ENCODE measurements around the gene SLC1A5. TPM values are rescaled to one million over a fixed set of nuclear protein-coding genes. Genes with fewer than 3 reads are reported as not detected.

The SLC1A5 gene
- total RNA-seq, 3 donors from 2014 or later (not counting 1 experiment from before 2014, with no cell fraction given) = 11.2 to 23.1 (median 18.9) TPM

DNA sequence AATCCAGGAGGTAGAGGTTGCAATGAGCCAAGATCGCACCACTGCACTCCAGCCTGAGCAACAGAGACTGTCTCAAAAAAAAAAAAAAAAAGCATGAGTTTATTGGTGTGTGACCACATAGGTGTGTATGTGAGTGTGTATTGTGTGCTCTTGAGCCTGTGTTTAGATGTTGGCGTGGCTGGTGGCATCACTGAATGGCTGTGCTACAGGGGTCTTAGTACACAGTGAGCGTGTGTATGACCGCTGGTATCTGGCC, 2.5 kb downstream of the SLC1A5 start:
- Histone ChIP-seq H3K36me3 (ENCODE audit: control insufficient read depth, insufficient read depth, low read length) (peaks cover 17% of the 10 kb centered on the region), H3K27me3 (ENCODE audit: control insufficient read depth, insufficient read depth, low read length) (no peaks in the 10 kb centered on the region), H3K4me1 (ENCODE audit: control insufficient read depth, insufficient read depth, low read length) (peaks cover 62% of the 10 kb centered on the region), H3K9me3 (ENCODE audit: control insufficient read depth, insufficient read depth, low read length) (no peaks in the 10 kb centered on the region), H3K27ac (ENCODE audit: low read length) (peak overlapping the region; percentile 82), H3K4me3 (ENCODE audit: low read length) (peak overlapping the region; percentile 75)
- peaks cover 50 to 70% of the 10 kb centered on the region in 2 donors for H3K4me1 Mint-ChIP-seq
- H3K27ac Mint-ChIP-seq = peak overlapping the region; percentile 92 to 99
- WGBS (ENCODE audit: insufficient coverage) = 66% methylated on average over 4 of the region's 4 CpGs
- H3K27me3 Mint-ChIP-seq (ENCODE audit: low read depth in 2 of 2) = no peaks in the 10 kb centered on the region
- DNase-seq (no peak), ATAC-seq (no peak)
- intact Hi-C loops (cut with micrococcal nuclease) = no loop called here
- TF ChIP-seq, protein P1, sequence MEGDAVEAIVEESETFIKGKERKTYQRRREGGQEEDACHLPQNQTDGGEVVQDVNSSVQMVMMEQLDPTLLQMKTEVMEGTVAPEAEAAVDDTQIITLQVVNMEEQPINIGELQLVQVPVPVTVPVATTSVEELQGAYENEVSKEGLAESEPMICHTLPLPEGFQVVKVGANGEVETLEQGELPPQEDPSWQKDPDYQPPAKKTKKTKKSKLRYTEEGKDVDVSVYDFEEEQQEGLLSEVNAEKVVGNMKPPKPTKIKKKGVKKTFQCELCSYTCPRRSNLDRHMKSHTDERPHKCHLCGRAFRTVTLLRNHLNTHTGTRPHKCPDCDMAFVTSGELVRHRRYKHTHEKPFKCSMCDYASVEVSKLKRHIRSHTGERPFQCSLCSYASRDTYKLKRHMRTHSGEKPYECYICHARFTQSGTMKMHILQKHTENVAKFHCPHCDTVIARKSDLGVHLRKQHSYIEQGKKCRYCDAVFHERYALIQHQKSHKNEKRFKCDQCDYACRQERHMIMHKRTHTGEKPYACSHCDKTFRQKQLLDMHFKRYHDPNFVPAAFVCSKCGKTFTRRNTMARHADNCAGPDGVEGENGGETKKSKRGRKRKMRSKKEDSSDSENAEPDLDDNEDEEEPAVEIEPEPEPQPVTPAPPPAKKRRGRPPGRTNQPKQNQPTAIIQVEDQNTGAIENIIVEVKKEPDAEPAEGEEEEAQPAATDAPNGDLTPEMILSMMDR (IDR thresholded peaks at IDR 0.05) = no peak
- no peaks in the 10 kb centered on the region for H3K9me3 Mint-ChIP-seq
- peak overlapping the region; percentile 95 for H3K4me3 Mint-ChIP-seq
- no peaks in the 10 kb centered on the region for H3K36me3 Mint-ChIP-seq

DNA sequence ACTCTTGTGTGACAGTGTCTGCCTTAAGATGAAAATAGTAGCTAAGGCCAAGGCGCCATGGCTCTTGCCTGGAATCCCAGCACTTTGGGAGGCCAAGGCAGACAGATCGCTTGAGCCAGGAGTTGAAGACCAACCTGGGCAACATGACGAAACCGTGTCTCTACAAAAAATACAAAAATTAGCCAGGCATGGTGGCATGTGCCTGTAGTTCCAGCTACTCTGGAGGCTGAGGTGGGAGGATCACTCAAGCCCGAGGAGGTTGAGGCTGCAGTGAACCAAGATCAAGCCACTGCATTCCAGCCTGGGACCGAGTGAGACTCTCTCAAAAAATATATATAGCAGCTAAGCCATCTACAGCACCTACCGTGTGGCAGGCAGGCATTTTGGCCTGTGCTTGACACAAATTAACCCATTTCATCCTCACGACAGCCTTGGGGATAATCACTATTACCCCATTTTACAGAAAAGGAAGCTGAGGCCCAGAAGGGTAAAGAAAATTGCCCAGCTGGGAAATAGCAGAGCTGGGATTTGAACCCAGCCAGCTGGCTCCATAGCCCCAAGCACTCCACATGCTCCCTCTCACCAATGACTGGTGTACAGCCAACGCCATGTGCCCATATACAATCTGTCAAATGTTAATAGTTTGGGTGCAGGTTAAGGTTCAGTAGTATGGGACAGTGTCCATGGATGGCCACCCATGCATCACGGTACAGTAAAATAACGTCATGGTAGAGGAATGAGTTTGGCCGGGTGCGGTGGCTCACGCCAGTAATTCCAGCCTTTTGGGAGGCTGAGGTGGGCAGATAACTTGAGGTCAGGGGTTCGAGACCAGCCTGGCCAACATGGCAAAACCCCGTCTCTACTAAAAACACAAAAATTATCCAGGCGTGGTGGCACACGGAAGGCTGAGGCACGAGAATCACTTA, 3.1 kb downstream of the SLC1A5 start:
- WGBS (ENCODE audit: insufficient coverage) = 78% methylated on average over 19 of the region's 19 CpGs
- Histone ChIP-seq H3K4me3 (ENCODE audit: low read length) (peak overlapping the region; percentile 75), H3K4me1 (ENCODE audit: control insufficient read depth, insufficient read depth, low read length) (peaks cover 62% of the 10 kb centered on the region), H3K36me3 (ENCODE audit: control insufficient read depth, insufficient read depth, low read length) (peaks cover 22% of the 10 kb centered on the region), H3K9me3 (ENCODE audit: control insufficient read depth, insufficient read depth, low read length) (no peaks in the 10 kb centered on the region), H3K27me3 (ENCODE audit: control insufficient read depth, insufficient read depth, low read length) (no peaks in the 10 kb centered on the region), H3K27ac (ENCODE audit: low read length) (peak overlapping the region; percentile 82)
- ATAC-seq = no peak
- TF ChIP-seq, protein P1 (IDR thresholded peaks at IDR 0.05) = no peak
- H3K4me3 Mint-ChIP-seq = peak overlapping the region; percentile 95
- H3K27me3 Mint-ChIP-seq (ENCODE audit: low read depth in 2 of 2) = no peaks in the 10 kb centered on the region
- H3K36me3 Mint-ChIP-seq = no peaks in the 10 kb centered on the region
- peaks cover 50 to 70% of the 10 kb centered on the region in 2 donors for H3K4me1 Mint-ChIP-seq
- peak overlapping the region; percentile 92 to 99 for H3K27ac Mint-ChIP-seq
- no peaks in the 10 kb centered on the region for H3K9me3 Mint-ChIP-seq
- no peak for DNase-seq
- intact Hi-C loops (cut with micrococcal nuclease) = no loop called here

GRCh38 chr19:46784262-46785053, 3.9 kb downstream of the SLC1A5 start:
- ATAC-seq (no peak), DNase-seq (peak; percentile 21 to 54)
- peaks cover 69% of the 10 kb centered on the region for H3K4me1 ChIP-seq (ENCODE audit: control insufficient read depth, insufficient read depth, low read length)
- peak overlapping the region; percentile 95 for H3K4me3 Mint-ChIP-seq
- H3K36me3 Mint-ChIP-seq = no peaks in the 10 kb centered on the region
- no peaks in the 10 kb centered on the region for H3K9me3 ChIP-seq (ENCODE audit: control insufficient read depth, insufficient read depth, low read length)
- H3K36me3 ChIP-seq (ENCODE audit: control insufficient read depth, insufficient read depth, low read length) = peaks cover 27% of the 10 kb centered on the region
- no peaks in the 10 kb centered on the region for H3K27me3 Mint-ChIP-seq (ENCODE audit: low read depth in 2 of 2)
- peak overlapping the region; percentile 92 to 99 for H3K27ac Mint-ChIP-seq
- no peaks in the 10 kb centered on the region for H3K9me3 Mint-ChIP-seq
- intact Hi-C loops (cut with micrococcal nuclease) = no loop called here
- peak overlapping the region; percentile 12 for H3K4me3 ChIP-seq (ENCODE audit: low read length)
- H3K27ac ChIP-seq (ENCODE audit: low read length) = peak overlapping the region; percentile 82
- H3K4me1 Mint-ChIP-seq = peaks cover 49 to 71% of the 10 kb centered on the region in 2 donors
- H3K27me3 ChIP-seq (ENCODE audit: control insufficient read depth, insufficient read depth, low read length) = no peaks in the 10 kb centered on the region
- TF ChIP-seq, protein P1 (IDR thresholded peaks at IDR 0.05) = peak; percentile 37
- WGBS (ENCODE audit: insufficient coverage) = 26% methylated on average over 16 of the region's 17 CpGs

Data from natural killer cell (primary cell).